A673 (cell line): ENCODE data around the gene GMNC. TPM values are rescaled to one million over a fixed set of nuclear protein-coding genes. Genes with fewer than 3 reads are reported as not detected.

ENCODE experiments used
- BruUV-seq: library from RNA; stranded (reverse); fragments of 400-500 nt; replicated peaks from 2 replicates; lab custom pipeline; 2021; lab: Mats Ljungman, UMichigan
- CTCF ChIA-PET: fragments of 300-600 bp; sonication (Branson Sonifier 250); formaldehyde crosslinking; loops from one replicate; lab custom pipeline; 2022; ENCODE audit warnings: antibody characterized with exemption; lab: Charles Lee
- POLR2A ChIA-PET: fragments of 300-600 bp; sonication (Branson Sonifier 250); formaldehyde crosslinking; loops from one replicate; lab custom pipeline; 2022; ENCODE audit warnings: antibody characterized with exemption; ENCODE audit not compliant: low non-redundant PET; lab: Charles Lee
- DNase-seq: peaks from one replicate; pipeline ENCODE4 v3.0.0-alpha.2; 2015; ENCODE audit warnings: low spot score
- H3K27ac ChIP-seq: fragments of 200-600 bp; sonication (generic); 2 replicates; pipeline ENCODE4 v1.5.1; 2016; ENCODE audit warnings: mixed run types, low read depth, mild to moderate bottlenecking, mixed read lengths, antibody characterized with exemption, low read length; ENCODE audit not compliant: poor library complexity, severe bottlenecking
- H3K27me3 ChIP-seq: fragments of 200-600 bp; sonication (generic); replicated peaks from 2 replicates; pipeline ENCODE4 v1.6.1; 2017; ENCODE audit warnings: mixed run types, low read depth, mild to moderate bottlenecking, mixed read lengths, antibody characterized with exemption, low read length; ENCODE audit not compliant: insufficient read depth, poor library complexity
- H3K36me3 ChIP-seq: fragments of 200-600 bp; sonication (generic); 2 replicates; pipeline ENCODE4 v1.6.1; 2016; ENCODE audit warnings: mixed run types, mild to moderate bottlenecking, mixed read lengths, antibody characterized with exemption, low read length; ENCODE audit not compliant: insufficient read depth, poor library complexity, severe bottlenecking
- H3K4me1 ChIP-seq: fragments of 200-600 bp; sonication (generic); 2 replicates; pipeline ENCODE4 v1.6.1; 2017; ENCODE audit warnings: mixed run types, mild to moderate bottlenecking, mixed read lengths, antibody characterized with exemption, low read length; ENCODE audit not compliant: insufficient read depth, poor library complexity, severe bottlenecking
- H3K4me3 ChIP-seq: fragments of 200-600 bp; sonication (generic); 2 replicates; pipeline ENCODE4 v1.5.1; 2016; ENCODE audit warnings: low read depth, mixed run types, mild to moderate bottlenecking, mixed read lengths, low read length; ENCODE audit not compliant: poor library complexity, severe bottlenecking
- H3K9me3 ChIP-seq: fragments of 200-600 bp; sonication (generic); 2 replicates; pipeline ENCODE4 v1.6.1; 2016; ENCODE audit warnings: mixed run types, low read depth, mild to moderate bottlenecking, mixed read lengths, antibody characterized with exemption, low read length; ENCODE audit not compliant: poor library complexity, severe bottlenecking
- CTCF ChIP-seq: fragments of 300-800, 200-600 bp; sonication (generic); conservative IDR thresholded peaks from 2 replicates; pipeline ENCODE4 v1.5.1; 2017; ENCODE audit warnings: low read depth, mild to moderate bottlenecking, antibody characterized with exemption, low read length, moderate library complexity, mixed read lengths
- EZH2 ChIP-seq: fragments of 200-600 bp; sonication (generic); IDR thresholded peaks from 2 replicates; pipeline ENCODE4 v1.6.1; 2017; ENCODE audit warnings: borderline replicate concordance, low read depth, mild to moderate bottlenecking, mixed read lengths, antibody characterized with exemption, low read length; ENCODE audit not compliant: poor library complexity, severe bottlenecking
- intact Hi-C: fragments of 100-400 bp; cut with micrococcal nuclease; formaldehyde crosslinking; loops from one replicate; pipeline ENCODE4 v1.10.0; 2022; ENCODE audit not compliant: unreplicated experiment
- total RNA-seq: library from RNA; stranded (reverse); gene quantifications from 2 replicates; pipeline ENCODE4 v1.2.3, GENCODE V29; 2021

GMNC gene
- total RNA-seq, 1 experiment from 2014 or later = 3.7 TPM

DNA sequence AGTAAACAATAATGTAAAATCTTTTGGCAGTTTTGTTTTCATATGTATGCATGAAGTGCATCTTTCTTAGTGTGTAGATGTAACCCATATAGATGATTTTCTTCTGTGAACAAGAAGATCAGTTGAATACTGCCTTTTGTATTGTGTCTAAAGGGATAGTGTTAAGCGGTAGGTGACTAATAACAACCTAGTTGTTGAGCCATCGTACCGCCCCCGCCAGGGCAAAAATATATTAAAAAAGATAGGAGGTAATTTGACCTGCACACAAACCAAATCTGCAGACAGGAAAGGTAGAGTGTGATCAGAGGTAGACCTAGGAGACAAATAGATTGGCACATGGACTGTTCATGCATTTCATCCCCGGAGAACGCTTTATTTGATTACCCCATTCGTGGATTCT, 3.3 kb upstream of the GMNC start:
- H3K9me3 ChIP-seq = no peaks in the 10 kb centered on the region
- TF ChIP-seq CTCF (peak; percentile 26; the same call in 1 of the 2 replicates), EZH2 (no peak)
- CTCF ChIA-PET = no interaction called here
- no peak overlapping the region for H3K4me3 ChIP-seq
- intact Hi-C loops = no loop called here
- H3K27me3 ChIP-seq = no peaks in the 10 kb centered on the region
- no peaks in the 10 kb centered on the region for H3K36me3 ChIP-seq
- no TSS peak for BruUV-seq
- H3K4me1 ChIP-seq = no peaks in the 10 kb centered on the region
- DNase-seq = no peak
- no peak overlapping the region for H3K27ac ChIP-seq
- POLR2A ChIA-PET = no interaction called here

DNA sequence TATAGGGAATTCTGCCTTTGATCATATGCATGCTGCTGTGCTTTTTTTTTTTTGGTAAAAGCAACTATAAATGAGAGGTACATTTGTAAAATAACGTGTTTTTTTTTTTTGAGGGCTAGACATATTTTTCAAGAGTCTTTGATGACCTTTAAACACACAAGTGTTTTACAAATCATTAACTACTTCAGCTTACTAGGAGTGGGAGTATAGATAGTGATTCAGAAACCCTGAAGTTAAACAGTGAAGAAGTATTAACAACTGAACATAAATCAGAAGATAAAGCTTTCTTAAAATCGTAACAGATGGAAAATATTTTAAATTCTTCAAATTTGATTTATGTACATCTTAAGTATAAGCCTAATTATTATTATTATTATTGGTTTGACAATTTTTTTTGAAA, 2.9 kb upstream of the GMNC start:
- intact Hi-C loops = no loop called here
- H3K9me3 ChIP-seq = no peaks in the 10 kb centered on the region
- no peaks in the 10 kb centered on the region for H3K36me3 ChIP-seq
- no TSS peak for BruUV-seq
- no peaks in the 10 kb centered on the region for H3K4me1 ChIP-seq
- no peaks in the 10 kb centered on the region for H3K27me3 ChIP-seq
- DNase-seq = no peak
- ChIA-PET POLR2A (no interaction called here), CTCF (no interaction called here)
- no peak overlapping the region for H3K4me3 ChIP-seq
- no peak for TF ChIP-seq CTCF
- no peak for TF ChIP-seq EZH2
- no peak overlapping the region for H3K27ac ChIP-seq

GRCh38 chr3:190864002-190864401, 1.5 kb upstream of the GMNC start:
- Histone ChIP-seq H3K27ac (no peak overlapping the region), H3K9me3 (no peaks in the 10 kb centered on the region), H3K4me1 (no peaks in the 10 kb centered on the region), H3K36me3 (no peaks in the 10 kb centered on the region), H3K4me3 (peak overlapping the region; percentile 75), H3K27me3 (no peaks in the 10 kb centered on the region)
- CTCF ChIA-PET = no interaction called here
- intact Hi-C loops = no loop called here
- TF ChIP-seq EZH2 (no peak), CTCF (no peak)
- BruUV-seq = no TSS peak
- DNase-seq = no peak
- POLR2A ChIA-PET = no interaction called here
